GM19099 (cell line): ENCODE data around the gene STRIP1.
A peak's percentile ranks its signal among the peaks of the same experiment; 100 is the strongest.

Experiments used
- POLR2A ChIP-seq: IDR thresholded peaks from 3 replicates; pipeline ENCODE4 v1.6.1; 2011; ENCODE audit warnings: low read depth; ENCODE audit not compliant: insufficient read length; ENCODE audit errors: extremely low read depth

STRIP1 gene, protein sequence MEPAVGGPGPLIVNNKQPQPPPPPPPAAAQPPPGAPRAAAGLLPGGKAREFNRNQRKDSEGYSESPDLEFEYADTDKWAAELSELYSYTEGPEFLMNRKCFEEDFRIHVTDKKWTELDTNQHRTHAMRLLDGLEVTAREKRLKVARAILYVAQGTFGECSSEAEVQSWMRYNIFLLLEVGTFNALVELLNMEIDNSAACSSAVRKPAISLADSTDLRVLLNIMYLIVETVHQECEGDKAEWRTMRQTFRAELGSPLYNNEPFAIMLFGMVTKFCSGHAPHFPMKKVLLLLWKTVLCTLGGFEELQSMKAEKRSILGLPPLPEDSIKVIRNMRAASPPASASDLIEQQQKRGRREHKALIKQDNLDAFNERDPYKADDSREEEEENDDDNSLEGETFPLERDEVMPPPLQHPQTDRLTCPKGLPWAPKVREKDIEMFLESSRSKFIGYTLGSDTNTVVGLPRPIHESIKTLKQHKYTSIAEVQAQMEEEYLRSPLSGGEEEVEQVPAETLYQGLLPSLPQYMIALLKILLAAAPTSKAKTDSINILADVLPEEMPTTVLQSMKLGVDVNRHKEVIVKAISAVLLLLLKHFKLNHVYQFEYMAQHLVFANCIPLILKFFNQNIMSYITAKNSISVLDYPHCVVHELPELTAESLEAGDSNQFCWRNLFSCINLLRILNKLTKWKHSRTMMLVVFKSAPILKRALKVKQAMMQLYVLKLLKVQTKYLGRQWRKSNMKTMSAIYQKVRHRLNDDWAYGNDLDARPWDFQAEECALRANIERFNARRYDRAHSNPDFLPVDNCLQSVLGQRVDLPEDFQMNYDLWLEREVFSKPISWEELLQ

DNA sequence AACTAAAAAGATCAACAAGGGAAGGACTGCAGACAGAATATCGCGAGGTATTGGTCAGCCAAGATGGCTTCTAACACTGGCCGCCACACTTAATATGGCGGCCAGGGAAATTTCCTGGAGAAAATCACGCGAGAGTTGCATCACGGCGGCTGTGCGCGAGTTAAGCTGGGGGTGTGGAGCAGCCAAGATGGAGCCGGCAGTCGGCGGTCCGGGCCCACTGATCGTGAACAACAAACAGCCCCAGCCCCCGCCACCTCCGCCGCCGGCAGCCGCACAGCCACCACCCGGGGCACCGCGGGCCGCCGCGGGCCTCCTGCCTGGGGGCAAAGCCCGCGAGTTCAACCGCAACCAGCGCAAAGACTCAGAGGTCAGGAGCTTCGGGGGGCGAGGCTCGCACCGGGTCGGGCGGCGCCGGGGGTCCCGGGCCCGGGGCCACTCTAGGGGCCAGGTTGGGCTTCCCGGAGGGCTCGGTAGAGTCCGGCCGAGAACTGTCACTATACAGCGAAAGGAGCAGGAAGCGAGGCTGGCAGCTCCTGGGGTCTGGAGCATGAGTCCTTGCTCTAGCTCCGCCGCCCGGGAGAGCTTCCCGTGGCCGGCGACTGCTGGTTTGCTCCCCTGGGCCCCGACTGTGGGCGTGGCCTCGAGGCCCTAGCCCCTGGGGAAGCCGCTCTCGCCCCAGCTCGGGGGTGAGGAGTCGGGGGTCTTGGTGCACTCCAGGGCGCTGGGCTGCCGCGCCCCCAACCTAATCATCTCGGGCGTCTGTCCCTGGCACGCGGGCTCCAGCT is at the start of gene STRIP1:
TSS of gene STRIP1 (plus strand) at position 174 of the 785 bp plus-strand sequence. CDS start at position 188, 14 bp downstream.
- peak; percentile 86 for TF ChIP-seq POLR2A

DNA sequence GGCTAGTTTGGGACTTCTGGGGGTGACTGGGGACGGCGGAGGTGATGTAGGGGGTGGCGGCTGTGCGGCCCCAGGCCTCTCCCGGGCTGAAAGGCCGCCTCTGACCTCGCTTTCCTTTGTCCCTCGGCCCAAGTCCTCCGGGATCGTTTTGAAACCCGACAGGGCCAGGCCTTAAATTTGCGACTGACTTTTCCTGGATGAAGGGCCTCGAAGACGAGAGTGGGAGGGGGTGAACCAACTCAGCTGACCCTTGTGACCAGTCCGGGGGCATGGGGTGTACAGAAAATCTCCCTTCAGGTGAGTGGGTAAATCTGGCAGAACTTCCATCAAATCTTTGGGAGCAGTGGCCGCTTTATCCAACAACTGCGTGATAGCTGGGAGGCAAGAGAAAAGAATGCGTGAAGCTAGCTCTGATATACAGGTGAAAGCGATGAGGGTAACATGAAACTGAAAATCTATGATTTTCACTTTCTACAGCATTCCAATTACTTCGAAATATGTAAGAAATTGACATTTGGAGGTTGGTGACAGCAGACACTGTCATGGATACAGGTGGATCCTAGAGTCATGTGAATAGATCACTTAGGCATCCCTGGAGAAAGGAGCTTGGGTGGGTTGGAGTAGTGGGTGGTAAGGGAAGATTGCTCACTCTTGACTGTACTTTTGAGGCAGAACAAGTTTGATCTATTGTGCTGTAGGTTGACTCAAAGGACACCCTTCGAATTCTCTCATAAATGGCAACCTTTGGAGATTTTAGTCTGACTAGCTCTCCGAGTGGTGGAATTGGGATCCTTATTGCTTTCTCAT is 49.0 kb upstream of the STRIP1 start:
- no peak for TF ChIP-seq POLR2A

DNA sequence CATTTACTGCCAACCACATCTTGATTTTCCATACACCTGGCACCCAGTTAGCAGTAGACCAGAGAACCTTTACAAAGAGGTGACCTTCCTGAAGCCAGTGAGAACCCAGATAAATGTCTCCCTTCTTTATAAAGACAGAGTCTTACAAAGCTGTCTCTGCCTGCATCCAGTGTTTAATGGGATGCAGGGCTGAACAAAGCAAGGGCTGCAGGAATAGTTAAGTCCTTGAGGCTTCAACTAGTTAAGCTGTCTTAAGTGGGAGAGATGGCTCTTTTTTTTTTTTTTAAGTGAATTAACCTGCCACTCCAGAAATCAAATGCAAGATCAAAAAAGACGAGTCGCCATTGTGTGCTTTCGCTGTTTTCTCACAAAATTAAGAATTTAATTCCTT is 48.4 kb upstream of the STRIP1 start:
- TF ChIP-seq POLR2A: no peak

DNA sequence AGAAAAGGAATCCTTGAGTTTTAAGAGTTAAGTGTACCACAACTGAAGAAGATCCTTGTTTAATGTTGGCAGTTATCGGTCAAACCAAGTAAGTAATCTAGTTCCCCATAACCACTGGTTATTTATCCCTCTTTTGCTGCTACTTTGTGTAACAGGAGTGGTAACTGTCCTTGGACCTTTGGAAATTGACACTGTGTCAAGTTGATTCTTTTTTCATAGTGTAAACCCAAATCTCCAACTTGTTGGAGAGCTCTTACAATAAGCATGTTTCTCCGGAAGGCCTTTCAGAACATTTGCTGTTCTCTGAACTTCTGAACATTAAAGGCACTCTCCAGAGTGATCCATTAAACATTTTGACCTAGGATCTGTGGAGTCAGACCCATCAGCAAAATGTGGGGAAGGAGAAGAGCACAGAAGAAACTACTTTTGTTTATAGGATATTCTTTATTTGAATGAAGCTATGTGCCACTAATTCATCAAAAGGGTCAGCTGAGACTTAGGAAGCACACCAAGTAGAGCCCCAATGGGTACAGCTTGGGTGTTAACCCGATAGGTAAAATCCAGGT is 46.0 kb upstream of the STRIP1 start:
- no peak for TF ChIP-seq POLR2A

DNA sequence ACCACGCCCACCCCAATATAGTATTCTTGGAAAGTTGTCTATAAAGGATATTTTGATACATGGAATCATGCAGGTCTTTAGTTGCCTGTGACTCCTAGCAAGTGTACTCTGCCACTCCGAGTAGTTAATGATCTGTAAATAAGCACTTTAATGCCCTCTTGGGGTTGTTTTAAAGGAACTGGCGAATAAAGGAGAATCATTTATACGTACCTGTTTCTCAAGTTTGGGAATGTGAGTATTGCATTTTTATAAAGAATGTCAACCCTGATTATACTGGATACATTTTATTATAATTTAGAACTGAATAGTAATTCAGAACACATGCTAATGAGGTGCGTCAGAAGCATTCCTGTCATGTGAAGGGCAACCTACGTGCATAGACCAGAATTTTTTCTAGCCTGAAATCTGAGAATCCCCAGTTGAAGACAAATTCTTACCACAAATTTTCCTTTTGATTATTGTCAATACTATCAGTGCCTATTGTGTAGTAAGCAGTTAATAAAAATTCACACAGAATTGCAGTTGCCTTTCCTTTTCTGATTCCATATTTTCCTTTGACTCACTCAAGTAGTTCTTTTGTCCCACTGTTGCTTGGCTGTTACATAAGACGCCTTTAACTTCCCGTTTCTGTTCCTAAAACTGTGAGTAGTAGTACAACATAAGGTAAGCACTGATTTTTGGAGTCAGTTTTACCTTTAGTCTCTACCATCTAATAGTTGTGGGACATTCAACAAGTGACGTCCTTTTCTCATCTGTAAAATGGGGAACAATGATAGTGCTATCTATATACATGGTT is 44.7 kb upstream of the STRIP1 start:
- TF ChIP-seq POLR2A: no peak

DNA sequence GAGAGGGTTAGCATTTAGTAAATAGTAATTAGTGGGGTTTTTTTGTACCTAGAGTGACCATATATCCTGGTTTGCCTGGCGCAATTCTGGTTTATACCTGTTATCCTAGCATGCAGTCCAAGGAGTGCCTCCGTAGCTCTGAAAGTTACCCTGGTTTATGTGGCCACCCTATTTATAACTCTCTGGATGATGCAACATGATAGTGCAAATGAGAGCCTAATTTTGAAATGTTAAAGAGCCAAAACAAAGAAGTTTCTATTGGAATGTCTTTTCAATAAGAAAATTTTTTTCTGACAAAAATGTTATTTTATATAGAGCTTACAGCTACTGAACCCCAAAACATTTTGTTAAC is 44.1 kb upstream of the STRIP1 start:
- TF ChIP-seq POLR2A: no peak

DNA sequence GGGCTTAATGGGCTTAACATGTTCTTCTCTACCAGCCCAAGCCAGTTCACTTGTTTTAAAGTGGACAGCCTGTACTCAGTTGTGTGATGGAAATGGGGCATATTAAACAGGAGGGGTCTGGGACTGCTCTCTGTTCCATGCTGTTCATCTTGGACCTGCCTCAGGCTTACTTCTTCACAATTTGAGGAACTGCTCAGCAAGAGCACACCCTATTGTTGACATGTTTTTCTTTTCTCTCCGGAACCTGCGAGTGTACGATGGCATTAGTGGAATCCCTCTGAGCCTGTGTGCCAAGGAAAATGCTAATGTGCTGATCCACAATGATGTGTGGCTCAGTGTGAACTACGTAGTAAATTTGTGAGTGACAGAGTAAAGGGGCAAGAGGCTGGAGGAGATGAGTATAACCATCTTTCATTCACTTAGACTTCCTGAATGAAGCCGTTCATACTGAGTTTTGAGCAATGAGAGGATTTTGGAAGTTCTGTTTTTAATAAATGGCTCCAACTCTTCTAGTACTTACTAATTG is 43.0 kb upstream of the STRIP1 start:
- TF ChIP-seq POLR2A: no peak

DNA sequence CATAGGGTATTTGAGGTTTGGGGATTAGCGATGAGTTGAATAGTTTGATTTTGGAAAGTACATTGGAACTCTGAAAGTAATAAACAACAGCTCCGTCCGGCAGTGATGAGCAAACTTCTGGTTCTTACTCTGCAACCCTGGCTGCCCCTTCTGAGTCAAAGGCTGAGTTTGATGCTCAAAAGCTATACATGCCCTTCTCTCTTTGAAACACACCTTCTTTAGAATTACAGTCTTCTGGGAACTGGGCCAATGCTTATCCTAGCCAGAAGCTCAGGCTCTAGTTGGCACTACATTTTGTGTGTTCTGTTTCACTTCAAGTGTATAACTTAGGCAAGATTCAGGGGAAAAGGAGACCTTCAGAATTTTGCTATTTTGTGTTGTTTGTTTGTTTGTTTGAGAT is 40.5 kb upstream of the STRIP1 start:
- no peak for TF ChIP-seq POLR2A

DNA sequence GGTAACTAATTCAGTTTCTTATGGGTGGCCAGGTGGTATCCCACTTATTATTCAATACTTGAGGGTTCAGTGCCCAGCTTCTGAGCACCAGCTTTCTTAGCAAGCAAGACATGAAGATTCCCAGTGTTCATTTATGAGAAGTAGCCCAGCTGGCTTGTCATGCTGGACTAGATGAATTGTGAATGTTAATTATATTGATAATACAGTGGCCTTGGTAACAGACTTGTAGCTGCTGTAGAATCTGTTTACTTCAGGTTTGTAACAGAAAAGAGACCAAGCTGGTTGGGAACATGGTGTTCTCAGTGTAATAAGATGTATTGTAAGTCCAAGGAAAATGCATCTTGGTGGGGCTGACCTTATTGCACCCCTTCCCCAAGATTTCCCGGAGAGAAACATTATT is 39.8 kb upstream of the STRIP1 start:
- TF ChIP-seq POLR2A: no peak

DNA sequence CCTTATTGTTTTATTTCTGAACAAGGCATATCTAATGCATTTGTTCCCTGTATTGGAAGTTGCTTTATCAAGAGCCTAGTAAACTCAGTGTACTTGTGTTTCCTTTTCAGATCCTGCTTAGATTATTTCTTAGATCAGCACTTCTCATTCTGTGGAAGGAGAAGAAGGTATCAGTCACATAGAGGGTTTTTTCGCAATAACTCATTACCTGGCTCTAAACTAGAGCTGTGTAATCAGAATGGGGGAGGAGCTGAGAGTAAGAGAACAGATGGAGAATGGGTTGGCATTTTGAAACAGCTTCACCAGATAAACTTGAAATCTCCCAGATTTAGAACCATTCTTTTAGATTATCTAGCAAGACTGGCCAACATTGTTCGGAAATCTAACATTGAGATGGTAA is 38.9 kb upstream of the STRIP1 start:
- no peak for TF ChIP-seq POLR2A

DNA sequence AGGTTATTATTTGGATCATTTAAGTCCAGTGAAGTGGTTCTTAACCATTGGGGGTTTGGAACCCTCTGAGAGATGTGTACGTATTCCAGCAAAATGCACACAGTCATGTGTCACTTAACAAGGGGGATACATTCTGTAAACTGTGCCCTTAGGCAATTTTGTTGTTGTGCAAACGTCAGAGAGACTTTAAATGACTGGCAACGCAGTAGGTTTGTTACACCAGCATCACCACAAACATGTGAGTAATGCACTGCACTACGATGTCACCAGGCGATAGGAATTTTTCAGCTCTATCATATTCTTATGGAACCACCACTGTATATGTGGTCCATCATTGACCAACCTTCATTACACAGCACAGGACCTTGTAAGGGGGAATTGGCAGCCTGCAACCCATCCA is 37.9 kb upstream of the STRIP1 start:
- no peak for TF ChIP-seq POLR2A

DNA sequence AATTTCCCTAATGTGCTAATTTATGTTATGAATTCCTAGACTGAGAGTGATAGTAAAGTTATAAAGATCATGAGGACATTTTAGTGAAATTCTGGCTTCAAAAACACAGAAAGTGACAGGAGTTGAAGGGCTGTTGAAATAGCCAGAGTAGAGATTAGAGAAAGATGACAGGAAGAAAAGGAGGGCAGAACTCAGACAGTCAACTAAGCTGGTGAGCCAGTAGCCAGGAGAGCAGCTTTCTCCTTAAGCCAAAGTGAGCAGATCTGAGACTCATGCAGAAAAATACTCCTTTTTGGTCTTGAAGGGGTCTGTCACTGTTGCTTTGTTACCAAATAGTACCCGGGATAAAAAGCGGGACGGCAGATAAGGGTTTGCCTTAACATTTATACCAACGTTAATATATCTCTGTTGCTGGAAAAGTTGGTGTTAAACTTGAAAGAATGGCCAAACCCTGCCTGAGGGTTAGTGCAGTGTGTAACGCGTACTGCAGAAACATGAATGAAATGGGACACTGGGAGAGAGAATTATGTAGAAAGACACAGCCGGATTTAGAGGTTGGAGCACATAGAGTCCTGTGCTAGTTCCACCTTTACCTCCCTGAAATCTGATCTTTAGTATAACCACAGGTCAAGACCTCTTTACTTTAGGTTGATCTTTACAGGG is 37.1 kb upstream of the STRIP1 start:
- no peak for TF ChIP-seq POLR2A

DNA sequence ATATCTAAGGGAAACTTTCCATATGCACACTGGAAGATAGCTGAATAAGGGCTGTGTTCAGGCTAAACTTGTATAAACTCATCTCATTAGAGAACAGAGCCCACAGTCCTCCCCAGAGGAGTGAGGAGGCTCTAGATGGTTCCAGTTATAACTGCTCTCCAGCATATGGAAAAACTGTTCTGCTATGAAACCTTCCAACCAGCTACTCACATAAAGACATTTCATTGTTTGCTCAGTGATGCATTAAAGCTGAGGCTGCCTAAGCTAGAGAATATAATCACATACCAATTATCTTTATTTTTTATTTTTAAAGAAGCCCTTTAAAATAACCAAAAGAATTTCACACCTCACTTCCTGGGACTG is 36.6 kb upstream of the STRIP1 start:
- no peak for TF ChIP-seq POLR2A
